GM12891 (cell line): ENCODE results near the gene PTGDR.

Source experiments
- DNase-seq: peaks from one replicate; pipeline ENCODE4 v3.0.0; 2011; ENCODE audit warnings: low spot score; ENCODE audit not compliant: insufficient read length
- FAIRE-seq: peaks from 2 replicates; lab custom pipeline; 2011; peaks lifted over from hg19 to GRCh38; lab: Jason Lieb, UNC
- PAX5 ChIP-seq: IDR thresholded peaks from 2 replicates; pipeline ENCODE4 v1.6.1; 2011; ENCODE audit warnings: low read length, moderate library complexity, mild to moderate bottlenecking; ENCODE audit not compliant: insufficient read depth, severe bottlenecking
- POLR2A ChIP-seq: IDR thresholded peaks from 2 replicates; pipeline ENCODE4 v1.6.1; 2011; ENCODE audit warnings: low read depth, low read length, control low read depth
- POLR2AphosphoS5 ChIP-seq: IDR thresholded peaks from 2 replicates; pipeline ENCODE4 v1.6.1; 2011; ENCODE audit warnings: low read depth, low read length, control low read depth
- POU2F2 ChIP-seq: IDR thresholded peaks from 2 replicates; pipeline ENCODE4 v1.6.1; 2011; ENCODE audit warnings: low read depth, mild to moderate bottlenecking, control low read depth, low read length, moderate library complexity
- SPI1 ChIP-seq: IDR thresholded peaks from 2 replicates; pipeline ENCODE4 v1.6.1; 2011; ENCODE audit warnings: low read depth, low read length, control low read depth
- TAF1 ChIP-seq: IDR thresholded peaks from 2 replicates; pipeline ENCODE4 v1.6.1; 2011; ENCODE audit warnings: low read depth, low read length, control low read depth

The PTGDR gene

DNA sequence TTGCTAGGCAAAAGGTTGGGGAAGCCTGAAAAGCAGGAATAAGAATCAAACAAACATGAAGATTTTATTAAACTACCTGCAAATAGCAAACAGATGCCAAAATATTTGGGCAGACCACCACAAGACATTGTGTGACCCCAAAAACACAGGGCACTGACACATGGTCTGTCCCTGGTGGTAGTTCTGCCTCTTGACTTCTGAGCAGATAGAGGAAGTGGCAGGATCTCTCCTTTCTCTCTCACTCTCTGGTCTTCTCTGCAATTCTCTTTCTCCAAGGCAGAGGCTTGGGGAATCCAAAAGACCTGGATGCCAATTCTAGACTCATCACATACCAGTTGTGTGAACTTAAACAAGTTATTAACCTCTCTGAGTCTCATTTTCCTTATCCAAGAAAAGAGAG is 4.3 kb upstream of the PTGDR start:
- no peak for TF ChIP-seq PAX5
- peak; percentile 73 for TF ChIP-seq SPI1
- FAIRE-seq (no peak), DNase-seq (no peak)

DNA sequence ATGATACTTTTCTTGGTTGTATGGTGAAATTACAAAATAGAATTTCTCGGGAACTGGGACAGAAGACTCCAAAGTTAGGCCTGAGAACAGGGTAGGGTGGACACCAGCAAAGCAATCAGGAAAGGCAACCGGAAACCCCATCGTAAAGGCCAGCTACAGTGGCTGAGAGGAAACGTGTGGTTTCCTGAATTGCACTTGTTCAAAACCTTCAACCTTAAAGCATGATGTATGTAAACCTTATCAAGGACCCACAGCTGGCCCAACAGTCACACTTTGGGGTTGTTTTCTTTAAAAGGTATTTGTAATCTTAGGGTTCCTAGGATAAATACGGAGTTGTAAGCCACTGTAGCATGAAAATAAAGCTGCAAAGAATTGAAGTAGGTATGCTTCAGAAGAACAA is 2.2 kb upstream of the PTGDR start:
- TF ChIP-seq POLR2AphosphoS5: no peak
- no peak for TF ChIP-seq SPI1
- no peak for TF ChIP-seq POLR2A
- no peak for TF ChIP-seq PAX5
- no peak for TF ChIP-seq TAF1
- no peak for TF ChIP-seq POU2F2
- no peak for DNase-seq
- peak; percentile 74 for FAIRE-seq

DNA sequence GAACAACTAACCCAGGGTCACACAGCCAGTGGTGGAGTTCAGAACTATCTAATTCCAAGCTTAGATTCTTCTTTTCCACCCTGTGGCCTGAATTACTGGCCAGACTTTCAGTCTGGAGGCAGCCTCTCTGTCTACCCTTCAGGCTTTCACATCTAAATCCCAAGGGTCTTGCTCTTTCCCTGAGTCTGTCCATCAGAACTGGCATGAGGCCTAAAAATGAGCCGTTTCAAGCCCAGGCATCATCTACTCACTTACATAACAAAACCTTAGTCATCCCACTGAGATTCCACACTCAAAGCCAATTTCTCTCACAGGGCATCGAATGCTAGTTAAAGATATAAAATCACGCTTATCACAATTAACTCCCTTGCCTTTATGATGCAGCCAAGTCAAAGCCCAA is 1.3 kb upstream of the PTGDR start:
- FAIRE-seq (no peak), DNase-seq (no peak)
- no peak for TF ChIP-seq POU2F2
- TF ChIP-seq TAF1: no peak
- no peak for TF ChIP-seq POLR2A
- TF ChIP-seq PAX5: no peak
- no peak for TF ChIP-seq POLR2AphosphoS5
- TF ChIP-seq SPI1: no peak

DNA sequence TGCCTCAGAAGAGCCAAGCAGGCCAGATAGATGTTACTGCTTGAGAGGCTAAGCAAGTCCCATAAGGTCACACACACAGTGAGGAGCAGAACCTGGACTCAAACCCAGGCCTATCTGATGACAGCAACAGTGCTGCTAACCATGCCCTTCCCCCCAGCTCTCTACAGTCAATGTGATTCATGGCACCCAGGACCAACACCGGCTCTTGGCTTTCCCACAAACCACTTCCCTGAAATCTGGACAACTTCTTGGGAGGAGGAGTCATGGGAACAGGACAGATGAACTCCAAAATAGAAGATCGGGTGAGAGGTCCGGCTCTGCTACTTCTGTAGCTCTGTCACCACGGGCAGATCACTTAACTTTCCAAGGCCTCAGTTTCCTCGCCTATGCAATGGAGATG is 716 bp upstream of the PTGDR start:
- TF ChIP-seq POU2F2: no peak
- TF ChIP-seq SPI1: no peak
- no peak for TF ChIP-seq POLR2A
- TF ChIP-seq POLR2AphosphoS5: no peak
- DNase-seq (no peak), FAIRE-seq (no peak)

DNA sequence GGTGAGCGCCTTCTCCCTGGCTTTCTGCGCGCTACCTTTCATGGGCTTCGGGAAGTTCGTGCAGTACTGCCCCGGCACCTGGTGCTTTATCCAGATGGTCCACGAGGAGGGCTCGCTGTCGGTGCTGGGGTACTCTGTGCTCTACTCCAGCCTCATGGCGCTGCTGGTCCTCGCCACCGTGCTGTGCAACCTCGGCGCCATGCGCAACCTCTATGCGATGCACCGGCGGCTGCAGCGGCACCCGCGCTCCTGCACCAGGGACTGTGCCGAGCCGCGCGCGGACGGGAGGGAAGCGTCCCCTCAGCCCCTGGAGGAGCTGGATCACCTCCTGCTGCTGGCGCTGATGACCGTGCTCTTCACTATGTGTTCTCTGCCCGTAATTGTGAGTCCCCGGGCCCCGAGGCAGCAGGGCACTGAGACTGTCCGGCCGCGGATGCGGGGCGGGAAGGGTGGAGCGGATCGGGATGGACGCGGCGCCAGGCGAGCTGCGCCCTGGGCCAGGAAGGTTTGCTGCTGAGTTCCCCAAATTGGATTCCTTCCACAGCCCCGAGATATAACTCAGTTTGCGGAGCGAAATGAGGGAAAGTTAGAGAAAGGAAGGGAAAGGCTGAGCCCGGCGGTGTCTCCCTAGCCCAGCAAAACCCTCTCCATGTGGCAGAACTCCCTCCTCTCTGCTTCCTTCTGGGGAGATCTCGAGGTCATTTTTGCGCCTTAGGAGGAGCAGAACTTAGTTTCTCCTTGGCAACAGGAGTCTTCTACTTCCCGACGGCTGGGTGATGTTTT is 972 bp downstream of the PTGDR start:
- DNase-seq (no peak), FAIRE-seq (no peak)
- TF ChIP-seq TAF1: no peak
- no peak for TF ChIP-seq PAX5
- TF ChIP-seq SPI1: no peak
- no peak for TF ChIP-seq POLR2A
- no peak for TF ChIP-seq POU2F2
- TF ChIP-seq POLR2AphosphoS5: no peak

- TF ChIP-seq POLR2A: no peak
- no peak for TF ChIP-seq SPI1
- no peak for TF ChIP-seq POLR2AphosphoS5
- DNase-seq: no peak
- no peak for FAIRE-seq
Observed at GRCh38 chr14:52269100-52269499, 1.6 kb downstream of the PTGDR start.

GRCh38 chr14:52269982-52270381 is 2.5 kb downstream of the PTGDR start:
- no peak for DNase-seq
- no peak for FAIRE-seq
- TF ChIP-seq TAF1: no peak
- no peak for TF ChIP-seq POU2F2
- no peak for TF ChIP-seq POLR2AphosphoS5
- no peak for TF ChIP-seq PAX5
- TF ChIP-seq POLR2A: no peak
- TF ChIP-seq SPI1: no peak

DNA sequence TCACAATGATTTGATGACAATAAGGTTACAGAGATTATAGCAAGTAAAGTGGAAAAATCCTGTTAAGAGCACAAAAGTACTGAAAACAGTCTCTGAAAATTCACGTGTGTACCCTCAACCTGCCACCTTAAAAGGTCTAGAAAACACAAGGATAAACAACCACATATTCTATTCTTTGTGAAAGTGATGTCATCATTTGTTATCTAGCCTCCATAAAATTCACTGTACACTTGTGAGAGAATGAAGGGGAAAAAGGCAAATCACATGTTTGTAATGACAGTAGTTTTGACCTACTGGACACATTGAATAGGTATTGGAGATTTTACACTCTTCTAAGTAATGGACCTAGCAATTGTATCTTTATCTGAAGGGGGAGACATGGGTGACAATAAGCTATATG is 4.0 kb downstream of the PTGDR start:
- FAIRE-seq: no peak
- TF ChIP-seq TAF1 (no peak), POLR2A (no peak), POLR2AphosphoS5 (no peak), POU2F2 (no peak), PAX5 (no peak), SPI1 (no peak)
- DNase-seq: no peak

- FAIRE-seq (no peak), DNase-seq (no peak)
- TF ChIP-seq POLR2AphosphoS5 (no peak), SPI1 (no peak), POLR2A (no peak), POU2F2 (no peak), PAX5 (no peak), TAF1 (no peak)
Observed at GRCh38 chr14:52272375-52272774, 4.9 kb downstream of the PTGDR start.

- no peak for DNase-seq
- TF ChIP-seq SPI1 (no peak), POLR2AphosphoS5 (no peak), POU2F2 (no peak), TAF1 (no peak), PAX5 (no peak), POLR2A (no peak)
- no peak for FAIRE-seq
Observed at GRCh38 chr14:52275372-52275771, 7.9 kb downstream of the PTGDR start.

GRCh38 chr14:52277552-52277951 is 10.1 kb downstream of the PTGDR start:
- TF ChIP-seq POU2F2 (no peak), TAF1 (no peak), SPI1 (no peak), POLR2AphosphoS5 (no peak), PAX5 (no peak), POLR2A (no peak)
- no peak for DNase-seq

More at GRCh38 chr14:52277552-52277951, 10.1 kb downstream of the PTGDR start:
- FAIRE-seq: no peak
